Gastrocnemius medialis (tissue), 4 donors: ENCODE data around the gene LIN7C. TPM values are rescaled to one million over a fixed set of nuclear protein-coding genes. Genes with fewer than 3 reads are reported as not detected.

ENCODE experiments used
- ATAC-seq, 2 donors: fragments of 150-250 bp; one replicate each; pipeline ENCODE4 v1.9.1; 2016
- DNase-seq, 2 donors: peaks; one replicate each; pipeline ENCODE4 v3.0.0-alpha.2; 2019
- H3K27ac ChIP-seq, 4 donors: fragments of 200-600 bp; sonication (generic); 1 replicate in 1 of 4; 2 replicates in 3 of 4; pipeline ENCODE4 v1.5.1; 2016 to 2018; ENCODE audit warnings: mild to moderate bottlenecking in 2 of 4, moderate library complexity in 1 of 4
- H3K27me3 ChIP-seq, 3 donors: fragments of 200-600 bp; sonication (generic) in 2 of 3; 1 replicate in 1 of 3; 2 replicates in 2 of 3; pipeline versions ENCODE4 v1.5.1 to v1.6.0; 2016 to 2019; ENCODE audit warnings: mild to moderate bottlenecking in 1 of 3, moderate library complexity in 1 of 3
- H3K36me3 ChIP-seq, 2 donors: fragments of 200-600 bp; sonication (generic) in 1 of 2; one replicate each; pipeline ENCODE4 v1.5.1; 2017 to 2018
- H3K4me1 ChIP-seq, 2 donors: fragments of 200-600 bp; sonication (generic) in 1 of 2; one replicate each; pipeline ENCODE4 v1.5.1; 2016 to 2017; ENCODE audit warnings: mild to moderate bottlenecking in 2 of 2
- H3K4me3 ChIP-seq, 4 donors: fragments of 200-600 bp; sonication (generic) in 3 of 4; 1 replicate in 1 of 4; 2 replicates in 3 of 4; pipeline ENCODE4 v1.5.1; 2016 to 2019; ENCODE audit warnings: mild to moderate bottlenecking in 2 of 4
- H3K9me3 ChIP-seq, 3 donors: fragments of 200-600 bp; sonication (generic) in 2 of 3; 1 replicate in 1 of 3; 2 replicates in 2 of 3; pipeline ENCODE4 v1.5.1; 2016 to 2019
- CTCF ChIP-seq, 5 experiments: fragments of 450-650 bp in 3 of 5; fragments of 200-600 bp in 2 of 5; sonication (generic) in 2 of 5; IDR thresholded peaks in 4 of 5; conservative IDR thresholded peaks in 1 of 5; 1 replicate in 4 of 5; 2 replicates in 1 of 5; pipeline ENCODE4 v1.5.1; 2016 to 2019; ENCODE audit warnings: antibody characterized with exemption in 5 of 5, mild to moderate bottlenecking in 3 of 5, moderate library complexity in 3 of 5
- POLR2A ChIP-seq, 2 donors: fragments of 450-650 bp; IDR thresholded peaks; one replicate each; pipeline ENCODE4 v1.6.1; 2017; ENCODE audit warnings: antibody characterized with exemption in 2 of 2, mild to moderate bottlenecking in 2 of 2, moderate library complexity in 2 of 2
- in situ Hi-C, 4 donors: fragments of 200-750 bp; cut with MboI; loops; one replicate each; pipeline versions ENCODE4 v1.15.0 to v1.8.0; 2017; ENCODE audit warnings: low sequenced_read_pairs in 4 of 4
- intact Hi-C: fragments of 100-400 bp; cut with DNase I; formaldehyde crosslinking; loops from one replicate; pipeline ENCODE4 v1.15.1; 2023; ENCODE audit warnings: low total_unique reads
- total RNA-seq, 4 donors: library from RNA; depleted of rRNA; stranded (reverse); fragments of >200 nt; gene quantifications; one replicate each; pipeline versions ENCODE4 v1.1.0 to v1.2.3, GENCODE V29; 2016

LIN7C gene
- total RNA-seq, 4 donors from 2014 or later, result 10.6 to 22.8 (median 13.8) TPM

GRCh38 chr11:27475622-27476021, 30.9 kb downstream of the LIN7C start:
- Histone ChIP-seq H3K36me3 (no peaks in the 10 kb centered on the region), H3K27ac (no peak overlapping the region), H3K4me3 (no peak overlapping the region), H3K27me3 (no peaks in the 10 kb centered on the region), H3K9me3 (no peaks in the 10 kb centered on the region), H3K4me1 (peaks cover 10% of the 10 kb centered on the region in 2 donors)
- in situ Hi-C loops, result loop anchor here in 1 of 4 donors (25.0 kb wide), 1 partner anchor 113 kb away; the partner anchor contains the start of gene CCDC34
- no peak for DNase-seq
- no peak for ATAC-seq
- intact Hi-C loops, result no loop called here
- TF ChIP-seq CTCF (IDR thresholded peaks at IDR 0.05 in 4 of 5, conservative IDR thresholded peaks at IDR 0.05 in 1 of 5) (no peak), POLR2A (IDR thresholded peaks at IDR 0.05) (no peak)

- H3K9me3 ChIP-seq, result no peaks in the 10 kb centered on the region
- no peak for TF ChIP-seq POLR2A (IDR thresholded peaks at IDR 0.05)
- no peak for TF ChIP-seq CTCF (IDR thresholded peaks at IDR 0.05 in 4 of 5, conservative IDR thresholded peaks at IDR 0.05 in 1 of 5)
- DNase-seq (no peak), ATAC-seq (peak; percentile 23 to 32)
- H3K4me3 ChIP-seq, result peak overlapping the region; percentile 62 to 78 (median 66)
- in situ Hi-C loops (no loop called here), intact Hi-C loops (loop anchor here (5.0 kb wide), 2 partner anchors 34 to 111 kb away; partner anchors contain the start of genes CCDC34 and LIN7C)
- no peaks in the 10 kb centered on the region for H3K36me3 ChIP-seq
- peak overlapping the region; percentile 74 to 87 (median 82) for H3K27ac ChIP-seq
- no peaks in the 10 kb centered on the region for H3K27me3 ChIP-seq
- peaks cover 19 to 25% of the 10 kb centered on the region in 2 donors for H3K4me1 ChIP-seq
Observed at GRCh38 chr11:27473017-27473406, 33.6 kb downstream of the LIN7C start.

- in situ Hi-C loops (no loop called here), intact Hi-C loops (loop anchor here (5.0 kb wide), 2 partner anchors 35 to 110 kb away; partner anchors contain the start of genes CCDC34 and LIN7C)
- Histone ChIP-seq H3K9me3 (no peaks in the 10 kb centered on the region), H3K4me3 (peak within 1 kb of the TSS; percentile 62 to 78 (median 66)), H3K27ac (peak within 1 kb of the TSS; percentile 74 to 87 (median 82)), H3K4me1 (peaks cover 19 to 30% of the 10 kb centered on the region in 2 donors), H3K36me3 (no peaks in the 10 kb centered on the region), H3K27me3 (no peaks in the 10 kb centered on the region)
- ATAC-seq (peak; percentile 92 to 95), DNase-seq (peak; percentile 93 to 94)
- TF ChIP-seq POLR2A (IDR thresholded peaks at IDR 0.05) (peak; percentile 72 to 80), CTCF (IDR thresholded peaks at IDR 0.05 in 4 of 5, conservative IDR thresholded peaks at IDR 0.05 in 1 of 5) (no peak)
Observed at GRCh38 chr11:27472398-27473016, 34.1 kb downstream of the LIN7C start, which contains the start of gene LGR4. LGR4 (minus strand) TSS chr11:27472790; CDS start chr11:27472302, 488 bp downstream.

- Histone ChIP-seq H3K27ac (peak overlapping the region; percentile 74 to 87 (median 82)), H3K4me3 (peak overlapping the region; percentile 62 to 78 (median 66)), H3K9me3 (no peaks in the 10 kb centered on the region), H3K27me3 (no peaks in the 10 kb centered on the region), H3K36me3 (no peaks in the 10 kb centered on the region), H3K4me1 (peaks cover 19 to 31% of the 10 kb centered on the region in 2 donors)
- intact Hi-C loops (loop anchor here (5.0 kb wide), 2 partner anchors 36 to 109 kb away; partner anchors contain the start of genes CCDC34 and LIN7C), in situ Hi-C loops (no loop called here)
- peak; percentile 38 to 51 for ATAC-seq
- peak in 1 of 2 donors; percentile 34 for DNase-seq
- no peak for TF ChIP-seq CTCF (IDR thresholded peaks at IDR 0.05 in 4 of 5, conservative IDR thresholded peaks at IDR 0.05 in 1 of 5)
- no peak for TF ChIP-seq POLR2A (IDR thresholded peaks at IDR 0.05)
Observed at GRCh38 chr11:27471589-27472397, 34.8 kb downstream of the LIN7C start.
